Parathyroid adenoma (tissue), 2 donors: ENCODE measurements around the gene ZNF521.

Experiments
- H2AFZ ChIP-seq: fragments of 300-600 bp; sonication (generic); one replicate; pipeline ENCODE4 v1.7.0; 2017; ENCODE audit warnings: antibody characterized with exemption, mild to moderate bottlenecking
- H3K27ac ChIP-seq: fragments of 300-600 bp; sonication (generic); one replicate; pipeline ENCODE4 v1.7.0; 2017
- H3K27me3 ChIP-seq: fragments of 300-600 bp; sonication (generic); one replicate; pipeline ENCODE4 v1.7.0; 2017; ENCODE audit warnings: low read length; ENCODE audit not compliant: control insufficient read depth, insufficient read depth
- H3K36me3 ChIP-seq: fragments of 300-600 bp; sonication (generic); one replicate; pipeline ENCODE4 v1.7.0; 2017; ENCODE audit warnings: low read length; ENCODE audit not compliant: control insufficient read depth, insufficient read depth
- H3K4me1 ChIP-seq: fragments of 300-600 bp; sonication (generic); one replicate; pipeline ENCODE4 v1.7.0; 2017; ENCODE audit warnings: control low read depth
- H3K4me2 ChIP-seq: fragments of 300-600 bp; sonication (generic); one replicate; pipeline ENCODE4 v1.7.0; 2017; ENCODE audit warnings: low read length
- H3K4me3 ChIP-seq: fragments of 300-600 bp; sonication (generic); one replicate; pipeline ENCODE4 v1.7.0; 2017; ENCODE audit warnings: low read depth, low read length
- H3K79me2 ChIP-seq: fragments of 300-600 bp; sonication (generic); one replicate; pipeline ENCODE4 v1.7.0; 2017; ENCODE audit warnings: control low read depth
- H3K9ac ChIP-seq: fragments of 300-600 bp; sonication (generic); one replicate; pipeline ENCODE4 v1.7.0; 2017; ENCODE audit warnings: mild to moderate bottlenecking
- H3K9me3 ChIP-seq: fragments of 300-600 bp; sonication (generic); one replicate; pipeline ENCODE4 v1.7.0; 2017; ENCODE audit warnings: low read length; ENCODE audit not compliant: control insufficient read depth
- CTCF ChIP-seq: fragments of 300-600 bp; sonication (generic); IDR thresholded peaks from one replicate; pipeline ENCODE4 v1.7.0; 2017; ENCODE audit warnings: antibody characterized with exemption, mild to moderate bottlenecking
- donor health status: primary hyperparathyroidism.

The ZNF521 gene

DNA sequence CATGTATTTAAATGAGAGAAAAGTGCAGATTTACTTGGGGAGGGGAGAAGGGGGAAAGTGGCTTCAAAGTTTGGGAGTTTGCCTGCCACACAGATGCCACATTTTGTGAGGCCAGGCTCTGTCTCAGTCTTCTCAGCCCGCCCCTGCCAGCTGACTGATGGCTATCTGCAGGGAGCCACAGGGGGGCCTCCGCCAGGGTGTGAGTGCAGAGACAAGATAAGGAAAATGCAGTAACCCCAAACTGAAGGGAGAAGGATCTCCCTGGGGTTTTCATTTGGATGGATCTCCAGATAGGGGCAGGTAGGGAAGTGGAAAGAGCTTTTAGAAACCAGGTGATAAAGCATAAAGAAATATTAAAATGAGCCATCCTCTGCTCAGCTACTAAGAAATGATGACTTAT is 128.8 kb downstream of the ZNF521 start:
- TF ChIP-seq CTCF, result no peak
- Histone ChIP-seq H3K27me3 (no peaks in the 10 kb centered on the region), H3K9me3 (no peaks in the 10 kb centered on the region), H3K4me2 (no peak overlapping the region), H3K79me2 (no peaks in the 10 kb centered on the region), H3K36me3 (no peaks in the 10 kb centered on the region), H3K27ac (no peak overlapping the region), H2AFZ (no peak overlapping the region), H3K4me1 (no peaks in the 10 kb centered on the region), H3K4me3 (no peak overlapping the region), H3K9ac (no peak overlapping the region)

DNA sequence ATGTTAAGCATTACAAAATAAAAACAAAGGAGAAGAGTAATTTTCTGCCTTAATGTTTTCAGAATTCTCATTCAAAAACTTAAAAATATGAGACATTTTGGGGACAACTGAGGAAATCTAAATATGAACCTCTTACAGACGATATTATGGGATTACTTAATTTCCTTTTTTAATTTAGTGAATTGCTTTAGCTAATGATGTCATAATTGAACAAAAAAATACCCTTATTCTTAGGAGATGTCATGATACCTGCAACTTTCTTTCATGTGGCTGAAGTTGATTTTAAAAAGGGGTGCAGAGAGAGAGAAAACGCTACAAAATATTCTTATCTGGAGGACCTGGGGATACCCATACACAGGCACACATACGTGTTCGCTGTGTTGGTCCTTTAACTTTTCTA is 129.3 kb downstream of the ZNF521 start:
- no peak overlapping the region for H3K4me2 ChIP-seq
- H3K27ac ChIP-seq, result no peak overlapping the region
- no peak overlapping the region for H3K4me3 ChIP-seq
- no peaks in the 10 kb centered on the region for H3K36me3 ChIP-seq
- H3K4me1 ChIP-seq, result no peaks in the 10 kb centered on the region
- H3K79me2 ChIP-seq, result no peaks in the 10 kb centered on the region
- TF ChIP-seq CTCF, result no peak
- no peak overlapping the region for H2AFZ ChIP-seq
- H3K27me3 ChIP-seq, result no peaks in the 10 kb centered on the region
- H3K9ac ChIP-seq, result no peak overlapping the region
- no peaks in the 10 kb centered on the region for H3K9me3 ChIP-seq

- no peak overlapping the region for H3K4me3 ChIP-seq
- no peaks in the 10 kb centered on the region for H3K36me3 ChIP-seq
- H3K4me1 ChIP-seq, result no peaks in the 10 kb centered on the region
- TF ChIP-seq CTCF, result no peak
- H2AFZ ChIP-seq, result no peak overlapping the region
- no peak overlapping the region for H3K9ac ChIP-seq
- H3K27me3 ChIP-seq, result no peaks in the 10 kb centered on the region
- no peak overlapping the region for H3K27ac ChIP-seq
- H3K79me2 ChIP-seq, result no peaks in the 10 kb centered on the region
- no peaks in the 10 kb centered on the region for H3K9me3 ChIP-seq
- H3K4me2 ChIP-seq, result no peak overlapping the region
These were observed 141.3 kb downstream of the ZNF521 start for GRCh38 chr18:25210622-25211021.

DNA sequence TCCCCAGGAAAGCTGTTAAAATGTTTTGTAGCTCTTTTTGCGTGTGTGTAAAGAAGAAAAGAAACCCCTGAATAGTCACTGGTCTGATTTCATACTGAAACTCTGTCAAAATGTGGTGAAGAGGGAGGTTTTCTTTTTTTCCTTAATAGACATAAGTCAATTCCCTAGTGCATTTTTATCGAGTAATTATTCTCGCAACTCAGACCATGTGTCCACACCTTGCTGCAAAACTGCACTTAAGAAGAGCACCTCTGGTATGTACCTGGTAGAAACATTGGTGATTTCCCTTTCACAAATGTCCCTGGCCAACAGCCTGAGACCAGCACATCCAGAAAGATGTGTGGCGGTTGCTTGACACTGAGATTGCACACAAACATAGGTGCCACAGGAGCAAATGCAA is 159.9 kb downstream of the ZNF521 start:
- Histone ChIP-seq H3K9ac (no peak overlapping the region), H3K4me1 (peaks cover 7% of the 10 kb centered on the region), H3K4me3 (no peak overlapping the region), H3K4me2 (no peak overlapping the region), H2AFZ (no peak overlapping the region), H3K27me3 (no peaks in the 10 kb centered on the region), H3K9me3 (no peaks in the 10 kb centered on the region), H3K27ac (no peak overlapping the region), H3K79me2 (no peaks in the 10 kb centered on the region), H3K36me3 (no peaks in the 10 kb centered on the region)
- TF ChIP-seq CTCF, result no peak

DNA sequence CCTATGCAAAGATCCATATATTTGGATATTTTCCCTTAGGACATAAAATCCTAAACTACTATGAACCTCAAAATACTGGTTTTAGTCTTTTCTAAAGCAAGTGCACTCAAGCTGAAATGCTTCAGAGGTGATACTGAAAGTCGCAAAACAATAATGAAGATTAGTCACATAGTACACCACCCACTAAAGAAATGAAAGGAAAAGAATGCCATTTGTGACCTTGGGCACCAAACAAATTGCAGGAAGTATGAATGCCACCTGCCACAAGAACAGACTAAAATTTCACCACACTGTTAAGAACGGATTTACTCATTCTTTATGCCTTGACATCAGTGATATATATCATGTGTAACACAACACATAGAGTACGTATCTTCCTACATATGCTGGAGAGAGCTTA is 161.5 kb downstream of the ZNF521 start:
- Histone ChIP-seq H3K36me3 (no peaks in the 10 kb centered on the region), H3K9ac (no peak overlapping the region), H3K27me3 (no peaks in the 10 kb centered on the region), H3K4me2 (no peak overlapping the region), H3K27ac (no peak overlapping the region), H3K4me1 (peaks cover 7% of the 10 kb centered on the region), H3K4me3 (no peak overlapping the region), H3K79me2 (no peaks in the 10 kb centered on the region), H3K9me3 (no peaks in the 10 kb centered on the region), H2AFZ (no peak overlapping the region)
- no peak for TF ChIP-seq CTCF
